ENCODE measurements around the gene GTSE1.
"Not testable (repeated sequence)": the region's sequence is repeated elsewhere in the genome, so short reads cannot be mapped to it uniquely, and the experiment has no call there.

GTSE1 gene

GRCh38 chr22:46263216-46263590, 33.5 kb upstream of the GTSE1 start, which contains the start of gene PKDREJ:
PKDREJ (minus strand) TSS chr22:46263343; CDS start chr22:46263322, 21 bp downstream.
- Histone ChIP-seq H3K4me1 (ENCODE audit: control insufficient read depth, insufficient read depth, low read length) (peaks cover 7% of the 10 kb centered on the region), H3K27ac (ENCODE audit: low read depth, low read length) (no peak within 1 kb of the TSS), H3K9ac (ENCODE audit: low read length) (no peak within 1 kb of the TSS), H3K27me3 (ENCODE audit: control insufficient read depth, insufficient read depth, low read length) (no peaks in the 10 kb centered on the region), H3K36me3 (ENCODE audit: control insufficient read depth, insufficient read depth, low read length) (no peaks in the 10 kb centered on the region), H3K4me3 (ENCODE audit: low read length) (no peak within 1 kb of the TSS)

DNA sequence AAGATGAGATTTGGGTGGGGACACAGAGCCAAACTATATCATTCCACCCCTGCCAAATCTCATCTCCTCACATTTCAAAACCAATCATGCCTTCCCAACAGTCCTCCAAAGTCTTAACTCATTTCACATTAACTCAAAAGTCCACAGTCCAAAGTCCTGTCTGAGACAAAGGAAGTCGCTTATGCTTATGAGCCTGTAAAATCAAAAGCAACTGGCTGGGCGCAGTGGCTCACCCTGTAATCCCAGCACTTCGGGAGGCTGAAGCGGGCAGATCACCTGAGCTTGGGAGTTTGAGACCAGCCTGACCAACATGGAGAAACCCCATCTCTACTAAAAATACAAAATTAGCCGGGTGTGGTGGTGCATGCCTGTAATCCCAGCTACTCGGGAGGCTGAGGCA, 32.1 kb upstream of the GTSE1 start:
- H3K4me1 ChIP-seq (ENCODE audit: control insufficient read depth, insufficient read depth, low read length); H3K27ac ChIP-seq (ENCODE audit: low read depth, low read length); H3K36me3 ChIP-seq (ENCODE audit: control insufficient read depth, insufficient read depth, low read length); H3K4me3 ChIP-seq (ENCODE audit: low read length); H3K9ac ChIP-seq (ENCODE audit: low read length); H3K27me3 ChIP-seq (ENCODE audit: control insufficient read depth, insufficient read depth, low read length): not testable (repeated sequence)

- not testable (repeated sequence) for H3K4me3 ChIP-seq (ENCODE audit: low read length); H3K4me1 ChIP-seq (ENCODE audit: control insufficient read depth, insufficient read depth, low read length); H3K36me3 ChIP-seq (ENCODE audit: control insufficient read depth, insufficient read depth, low read length)
Observed at GRCh38 chr22:46265627-46266026, 31.0 kb upstream of the GTSE1 start.

DNA sequence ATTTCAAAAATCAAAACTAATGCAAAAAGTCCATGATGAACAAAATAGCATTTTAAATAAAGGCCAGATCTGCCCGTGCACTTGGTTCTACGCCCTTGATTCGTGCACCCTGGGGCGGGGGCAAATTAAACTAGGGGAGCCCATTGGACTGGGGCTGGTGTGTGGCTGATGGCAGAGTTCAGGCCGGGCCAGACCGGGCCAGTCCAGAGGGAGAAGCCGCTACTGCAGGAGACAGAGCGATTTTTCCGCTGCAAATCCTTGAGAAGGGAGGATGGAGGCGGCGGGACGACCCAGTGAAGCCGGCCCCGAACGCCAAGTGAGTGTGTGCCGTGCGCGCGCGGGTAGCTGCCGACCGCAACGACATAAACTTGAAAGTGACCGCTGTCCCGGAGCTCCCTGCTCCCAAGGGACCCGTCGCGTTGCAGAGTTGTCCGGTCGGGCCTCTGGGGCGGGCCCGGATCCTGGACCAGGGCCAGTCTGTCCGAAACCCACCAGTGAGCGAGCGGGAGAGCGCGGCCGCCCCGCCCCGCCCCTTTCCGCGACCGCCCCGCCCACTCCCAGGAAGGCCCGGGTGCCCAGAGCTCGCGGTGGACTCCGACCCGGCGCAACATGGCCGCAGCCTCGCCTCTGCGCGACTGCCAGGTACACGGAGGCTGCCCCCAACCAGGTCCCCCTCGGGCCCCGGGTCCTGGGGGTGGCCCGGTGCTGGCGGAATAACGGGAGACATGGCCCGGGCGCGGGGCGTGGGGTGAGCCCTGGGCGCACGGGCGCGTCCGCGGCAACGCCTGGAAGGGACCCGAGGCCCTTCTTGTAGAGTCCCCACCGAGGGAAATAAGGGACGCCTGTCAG, 29.0 kb upstream of the GTSE1 start, which contains the start of gene TTC38:
Gene TTC38, plus strand, starts transcription at position 578 of the 849 bp plus-strand sequence. Its CDS starts 32 bp downstream, at position 610.
- H3K36me3 ChIP-seq (ENCODE audit: control insufficient read depth, insufficient read depth, low read length) = peaks cover 5% of the 10 kb centered on the region
- H3K27ac ChIP-seq (ENCODE audit: low read depth, low read length) = peak within 1 kb of the TSS; percentile 74
- H3K27me3 ChIP-seq (ENCODE audit: control insufficient read depth, insufficient read depth, low read length) = no peaks in the 10 kb centered on the region
- peaks cover 10% of the 10 kb centered on the region for H3K4me1 ChIP-seq (ENCODE audit: control insufficient read depth, insufficient read depth, low read length)
- H3K4me3 ChIP-seq (ENCODE audit: low read length) = peak within 1 kb of the TSS; percentile 91
- peak within 1 kb of the TSS; percentile 75 for H3K9ac ChIP-seq (ENCODE audit: low read length)

More at GRCh38 chr22:46265627-46266026, 31.0 kb upstream of the GTSE1 start:
- not testable (repeated sequence) for H3K9ac ChIP-seq (ENCODE audit: low read length); H3K27me3 ChIP-seq (ENCODE audit: control insufficient read depth, insufficient read depth, low read length); H3K27ac ChIP-seq (ENCODE audit: low read depth, low read length)

DNA sequence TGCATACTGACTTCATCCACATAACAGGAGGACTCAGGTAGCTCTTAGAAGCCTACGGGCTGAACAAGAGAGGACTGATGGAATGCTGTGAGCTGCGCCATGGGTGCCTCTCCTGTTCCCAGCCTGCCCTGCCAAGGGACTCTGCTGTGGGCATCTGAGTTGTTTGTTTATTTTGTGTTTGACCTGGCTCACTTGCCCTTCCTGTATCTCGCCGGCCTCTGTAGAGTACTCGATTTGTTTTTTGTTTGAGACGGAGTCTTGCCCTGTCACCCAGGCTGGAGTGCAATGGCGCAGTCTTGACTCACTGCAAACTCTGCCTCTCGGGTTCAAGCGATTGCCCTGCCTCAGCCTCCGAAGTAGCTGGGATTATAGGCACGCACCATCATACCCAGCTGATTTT, 27.1 kb upstream of the GTSE1 start:
- Histone ChIP-seq H3K36me3 (ENCODE audit: control insufficient read depth, insufficient read depth, low read length) (peaks cover 18% of the 10 kb centered on the region), H3K27me3 (ENCODE audit: control insufficient read depth, insufficient read depth, low read length) (no peaks in the 10 kb centered on the region), H3K9ac (ENCODE audit: low read length) (no peak overlapping the region), H3K4me3 (ENCODE audit: low read length) (no peak overlapping the region), H3K27ac (ENCODE audit: low read depth, low read length) (no peak overlapping the region), H3K4me1 (ENCODE audit: control insufficient read depth, insufficient read depth, low read length) (peaks cover 10% of the 10 kb centered on the region)

GRCh38 chr22:46272196-46272595, 24.5 kb upstream of the GTSE1 start:
- Histone ChIP-seq H3K36me3 (ENCODE audit: control insufficient read depth, insufficient read depth, low read length) (peaks cover 31% of the 10 kb centered on the region), H3K9ac (ENCODE audit: low read length) (no peak overlapping the region), H3K27me3 (ENCODE audit: control insufficient read depth, insufficient read depth, low read length) (no peaks in the 10 kb centered on the region), H3K27ac (ENCODE audit: low read depth, low read length) (no peak overlapping the region), H3K4me3 (ENCODE audit: low read length) (no peak overlapping the region), H3K4me1 (ENCODE audit: control insufficient read depth, insufficient read depth, low read length) (peaks cover 6% of the 10 kb centered on the region)

- Histone ChIP-seq H3K4me1 (ENCODE audit: control insufficient read depth, insufficient read depth, low read length) (peaks cover 4% of the 10 kb centered on the region), H3K4me3 (ENCODE audit: low read length) (no peak overlapping the region), H3K9ac (ENCODE audit: low read length) (no peak overlapping the region), H3K27ac (ENCODE audit: low read depth, low read length) (no peak overlapping the region), H3K27me3 (ENCODE audit: control insufficient read depth, insufficient read depth, low read length) (no peaks in the 10 kb centered on the region), H3K36me3 (ENCODE audit: control insufficient read depth, insufficient read depth, low read length) (peaks cover 35% of the 10 kb centered on the region)
Observed at GRCh38 chr22:46272762-46273431, 23.8 kb upstream of the GTSE1 start.

GRCh38 chr22:46273432-46274148, 23.1 kb upstream of the GTSE1 start:
- H3K4me1 ChIP-seq (ENCODE audit: control insufficient read depth, insufficient read depth, low read length) = no peaks in the 10 kb centered on the region
- H3K4me3 ChIP-seq (ENCODE audit: low read length) = no peak overlapping the region
- no peak overlapping the region for H3K27ac ChIP-seq (ENCODE audit: low read depth, low read length)
- peaks cover 42% of the 10 kb centered on the region for H3K36me3 ChIP-seq (ENCODE audit: control insufficient read depth, insufficient read depth, low read length)
- H3K9ac ChIP-seq (ENCODE audit: low read length) = no peak overlapping the region
- no peaks in the 10 kb centered on the region for H3K27me3 ChIP-seq (ENCODE audit: control insufficient read depth, insufficient read depth, low read length)

- no peak overlapping the region for H3K9ac ChIP-seq (ENCODE audit: low read length)
- H3K36me3 ChIP-seq (ENCODE audit: control insufficient read depth, insufficient read depth, low read length) = peaks cover 48% of the 10 kb centered on the region
- H3K4me1 ChIP-seq (ENCODE audit: control insufficient read depth, insufficient read depth, low read length) = no peaks in the 10 kb centered on the region
- H3K27me3 ChIP-seq (ENCODE audit: control insufficient read depth, insufficient read depth, low read length) = no peaks in the 10 kb centered on the region
- no peak overlapping the region for H3K27ac ChIP-seq (ENCODE audit: low read depth, low read length)
- no peak overlapping the region for H3K4me3 ChIP-seq (ENCODE audit: low read length)
Observed at GRCh38 chr22:46274381-46274780, 22.3 kb upstream of the GTSE1 start.

DNA sequence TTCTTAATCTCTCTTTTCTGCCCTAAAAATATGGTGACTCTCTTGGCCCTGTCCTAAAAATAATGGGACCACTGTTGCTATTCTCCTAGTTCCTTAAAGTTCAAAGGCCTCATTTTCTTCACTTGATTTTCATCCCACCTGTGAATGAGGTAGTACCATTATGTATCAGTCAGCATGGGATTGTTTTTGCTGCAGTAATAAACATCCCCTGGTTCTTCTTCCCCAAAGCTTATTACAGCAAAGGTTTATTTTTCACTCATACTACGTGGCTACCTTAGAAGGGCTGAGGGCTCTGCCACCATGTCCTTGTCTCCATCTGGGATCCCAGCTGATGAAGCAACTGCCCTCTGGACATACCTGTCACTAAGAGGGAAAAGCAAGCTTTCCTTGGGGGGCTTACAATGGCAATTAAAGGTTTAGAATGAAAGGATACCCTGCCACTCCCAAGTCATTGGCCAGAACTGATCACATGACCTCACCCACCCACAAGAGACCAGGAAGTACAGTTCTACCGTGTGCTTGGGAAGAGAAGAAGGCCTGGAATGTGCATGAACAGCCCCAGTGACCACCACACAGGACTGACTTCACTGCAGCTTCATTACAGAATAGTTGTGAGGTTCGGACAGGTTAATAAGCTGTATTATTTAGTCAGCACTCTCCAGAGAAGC, 21.1 kb upstream of the GTSE1 start:
- no peaks in the 10 kb centered on the region for H3K4me1 ChIP-seq (ENCODE audit: control insufficient read depth, insufficient read depth, low read length)
- no peak overlapping the region for H3K4me3 ChIP-seq (ENCODE audit: low read length)
- no peaks in the 10 kb centered on the region for H3K27me3 ChIP-seq (ENCODE audit: control insufficient read depth, insufficient read depth, low read length)
- H3K9ac ChIP-seq (ENCODE audit: low read length) = no peak overlapping the region
- peaks cover 57% of the 10 kb centered on the region for H3K36me3 ChIP-seq (ENCODE audit: control insufficient read depth, insufficient read depth, low read length)
- no peak overlapping the region for H3K27ac ChIP-seq (ENCODE audit: low read depth, low read length)

- Histone ChIP-seq H3K36me3 (ENCODE audit: control insufficient read depth, insufficient read depth, low read length) (peaks cover 63% of the 10 kb centered on the region), H3K4me3 (ENCODE audit: low read length) (no peak overlapping the region), H3K27me3 (ENCODE audit: control insufficient read depth, insufficient read depth, low read length) (no peaks in the 10 kb centered on the region), H3K27ac (ENCODE audit: low read depth, low read length) (no peak overlapping the region), H3K9ac (ENCODE audit: low read length) (no peak overlapping the region), H3K4me1 (ENCODE audit: control insufficient read depth, insufficient read depth, low read length) (no peaks in the 10 kb centered on the region)
Observed at GRCh38 chr22:46276563-46276962, 20.1 kb upstream of the GTSE1 start.
